Amniotic stem cell (primary cell): ENCODE results near the gene PRKN.

Experiments
- DNase-seq: peaks from one replicate; lab custom pipeline; 2025; lab: John Stamatoyannopoulos, UW

PRKN gene

DNA sequence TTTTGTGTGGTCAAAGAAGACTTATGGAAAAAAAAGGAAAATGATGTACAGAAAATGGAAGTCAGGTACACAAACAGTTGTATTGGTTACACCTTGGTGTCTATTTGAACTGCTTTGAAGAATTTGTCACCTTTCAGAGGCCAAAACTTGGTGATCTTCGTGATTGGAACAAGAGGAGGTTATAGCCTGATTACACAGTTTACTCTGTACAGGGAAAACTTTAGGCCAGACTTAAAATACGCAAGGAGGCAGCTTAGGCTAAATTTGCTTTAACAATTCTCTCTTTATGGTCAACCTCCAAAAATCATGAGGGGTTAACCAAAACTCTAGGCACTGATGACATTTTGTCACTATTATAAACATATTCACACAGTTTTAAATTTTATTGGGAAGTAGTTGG lies 353.7 kb downstream of the PRKN start:
- DNase-seq, result no peak

DNA sequence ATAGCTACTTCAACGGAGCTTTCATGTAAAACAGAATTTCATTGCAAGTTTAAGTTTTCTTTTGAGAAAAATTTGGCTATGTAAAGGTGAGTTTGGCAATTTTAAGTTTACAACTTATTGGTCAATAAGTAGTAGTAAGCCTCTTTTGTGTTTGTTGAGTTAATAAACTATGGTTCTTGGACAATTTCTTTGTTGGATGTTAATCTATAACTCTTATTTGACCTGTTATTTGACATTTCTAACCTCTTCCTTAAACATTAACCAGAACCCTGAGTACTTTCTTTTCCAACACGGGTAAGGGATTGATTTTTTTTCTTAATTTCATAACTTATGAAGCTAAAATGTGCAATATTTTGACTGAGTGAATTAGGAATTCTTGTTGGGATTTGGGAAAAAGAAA lies 354.4 kb downstream of the PRKN start:
- no peak for DNase-seq

DNA sequence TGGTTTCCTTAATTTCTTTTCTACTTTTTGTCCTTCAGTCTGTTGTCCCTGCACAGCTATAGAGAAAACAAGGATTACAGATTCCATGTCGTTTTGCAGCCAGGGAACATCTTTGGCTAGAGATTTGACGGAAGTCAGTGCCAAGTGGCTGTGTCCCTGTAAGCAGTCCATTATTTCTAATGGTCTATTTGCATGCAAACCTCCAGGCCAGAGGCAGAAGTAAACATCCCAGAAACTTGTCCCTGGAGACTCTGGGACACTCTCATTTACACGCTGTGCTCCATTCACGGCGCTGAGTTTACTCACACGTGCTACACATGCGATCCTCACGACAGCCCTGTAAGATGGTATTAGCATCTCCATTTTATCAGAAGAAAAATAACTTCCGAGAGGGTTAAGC lies 355.5 kb downstream of the PRKN start:
- no peak for DNase-seq

DNA sequence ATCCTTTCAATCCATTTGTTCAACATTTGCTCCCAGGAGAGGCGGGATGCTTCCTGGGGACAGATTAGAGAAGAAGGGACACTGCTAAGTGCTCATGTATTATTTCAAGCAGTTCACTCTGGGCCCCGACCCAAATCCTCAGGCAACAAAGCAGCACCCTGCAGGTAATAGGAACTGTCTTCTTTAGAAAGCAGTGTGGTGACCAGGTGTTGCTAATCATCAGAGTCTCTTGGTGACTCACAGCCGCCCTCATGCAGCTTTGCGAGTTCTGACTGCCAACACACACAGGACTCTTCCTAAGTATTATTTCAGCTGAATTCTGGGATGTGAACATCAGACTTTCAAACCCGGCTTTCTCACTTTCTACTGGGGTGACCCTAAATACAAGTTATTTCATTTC lies 356.4 kb downstream of the PRKN start:
- DNase-seq, result no peak

DNA sequence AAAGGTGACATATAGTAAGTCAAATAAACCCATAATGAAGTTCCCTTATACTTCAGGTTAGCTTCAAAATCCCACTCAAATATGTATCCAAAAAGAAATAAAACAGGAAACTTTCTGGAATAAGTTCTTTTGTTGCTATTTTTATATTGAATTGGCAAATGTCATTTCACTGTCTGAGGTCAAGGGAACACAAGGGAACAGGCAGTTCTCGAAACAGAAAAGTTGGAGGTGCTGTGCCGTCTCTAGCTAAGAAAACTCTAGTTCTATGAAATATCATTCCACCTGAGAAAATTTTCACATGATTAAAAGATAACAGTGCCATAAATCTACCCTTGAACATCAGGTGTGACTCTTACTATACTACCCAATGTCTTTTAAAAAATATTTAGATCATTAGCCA lies 358.5 kb downstream of the PRKN start:
- DNase-seq, result no peak

DNA sequence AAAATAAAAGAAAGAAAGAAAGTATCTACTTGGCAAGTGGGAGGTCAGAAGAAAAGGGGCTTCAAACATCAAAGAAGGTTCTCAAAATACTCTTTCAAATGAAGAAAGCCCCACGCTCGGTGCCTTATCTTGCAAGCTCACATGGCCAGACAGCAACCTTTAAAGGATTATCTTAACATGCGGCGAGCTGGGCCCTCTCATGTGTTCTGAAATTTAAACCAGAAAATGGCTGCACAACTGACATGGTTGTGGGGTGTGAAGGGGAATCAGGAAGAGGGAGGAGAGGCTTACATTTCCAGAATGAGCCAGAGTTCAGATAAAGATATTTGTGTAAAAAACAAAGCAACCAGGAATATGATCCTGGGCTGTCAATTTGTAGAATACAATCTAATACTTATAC lies 363.1 kb downstream of the PRKN start:
- DNase-seq, result no peak

DNA sequence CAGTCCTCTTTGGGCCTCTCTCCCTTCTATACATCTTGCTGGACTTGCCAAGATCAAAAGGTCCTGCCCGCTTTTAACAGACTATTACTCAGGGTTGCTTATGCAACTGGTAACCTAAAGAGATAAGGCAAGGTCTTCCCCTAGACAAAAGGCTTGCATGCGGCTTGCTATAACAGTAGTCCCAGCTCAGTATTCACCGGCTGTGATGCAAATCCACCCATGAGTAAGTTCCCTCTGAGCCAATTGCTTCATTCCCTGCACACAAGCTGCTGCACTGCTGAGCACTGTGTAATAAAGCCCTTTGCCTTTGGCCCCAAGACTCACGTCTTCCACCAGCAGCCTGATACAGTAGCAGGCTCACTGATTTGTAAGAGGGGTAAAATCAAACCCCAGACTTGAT lies 363.8 kb downstream of the PRKN start:
- DNase-seq, result no peak

DNA sequence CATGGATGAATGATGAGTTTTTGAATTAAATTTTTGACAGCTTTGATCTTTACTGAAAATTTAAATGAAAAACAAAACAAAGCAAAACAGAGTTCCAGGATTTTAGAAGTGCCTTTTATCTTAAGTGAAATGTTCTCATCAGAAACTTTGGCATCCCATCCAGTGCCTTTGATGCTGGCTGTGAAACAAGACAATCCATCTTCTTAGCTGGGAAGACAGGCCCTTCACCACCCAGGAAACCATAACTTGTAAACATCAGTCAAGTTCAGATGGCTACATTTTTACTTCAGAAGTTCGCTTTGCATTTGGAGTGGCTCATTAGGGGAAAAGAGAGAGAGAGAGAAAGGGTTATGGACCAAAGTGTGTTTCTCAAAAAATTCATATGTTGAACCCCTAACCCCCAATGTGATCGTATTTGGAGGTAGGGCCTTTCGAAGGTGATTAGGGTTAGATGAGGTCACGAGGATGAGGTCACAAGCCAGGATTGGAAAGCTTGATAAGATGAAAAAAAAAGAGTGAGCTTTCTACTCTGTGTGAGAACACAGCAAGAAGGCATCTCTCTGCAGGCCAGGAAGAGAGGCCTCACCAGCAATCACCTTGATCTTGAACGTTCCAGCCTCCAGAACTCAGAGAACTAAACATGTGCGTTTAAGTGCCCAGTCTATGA lies 366.5 kb downstream of the PRKN start:
- no peak for DNase-seq

DNA sequence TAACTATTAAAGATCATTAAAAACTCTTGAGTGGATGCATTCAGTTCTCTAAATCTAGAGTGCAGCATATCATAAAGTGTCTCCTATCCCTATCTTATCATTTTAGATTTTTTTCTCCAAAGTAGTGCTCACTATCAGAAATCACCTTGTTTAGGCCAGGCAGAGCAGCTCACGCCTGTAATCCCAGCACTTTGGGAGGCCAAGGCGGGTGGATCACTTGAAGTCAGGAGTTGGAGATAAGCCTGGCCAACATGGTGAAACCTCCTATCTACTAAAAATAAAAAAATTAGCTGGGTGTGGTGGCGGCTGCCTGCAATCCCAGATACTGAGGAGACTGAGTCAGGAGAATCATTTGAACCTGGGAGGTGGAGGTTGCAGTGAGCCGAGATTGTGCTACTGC lies 368.9 kb downstream of the PRKN start:
- DNase-seq, result no peak

DNA sequence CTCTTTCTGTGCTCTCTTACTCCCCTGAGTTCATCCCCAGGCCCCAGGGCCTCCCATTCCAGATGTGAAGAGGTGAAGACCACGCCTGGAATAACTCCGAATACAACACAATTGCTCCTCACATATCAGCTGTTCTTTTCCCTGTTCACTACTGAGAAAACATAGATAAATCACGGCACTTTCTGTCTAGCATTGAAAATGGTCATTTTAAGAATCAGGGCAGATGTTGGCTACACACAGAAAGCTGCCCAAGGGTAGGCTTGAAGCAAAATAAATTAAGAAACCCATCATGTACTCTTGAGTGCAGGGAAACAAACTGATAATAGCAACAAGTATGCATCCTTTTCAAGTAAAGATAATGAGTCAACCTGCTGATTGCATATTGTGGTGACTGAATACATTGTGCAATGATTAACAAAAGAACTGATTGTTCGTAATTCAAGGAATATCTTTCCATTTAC lies 382.5 kb downstream of the PRKN start:
- no peak for DNase-seq

DNA sequence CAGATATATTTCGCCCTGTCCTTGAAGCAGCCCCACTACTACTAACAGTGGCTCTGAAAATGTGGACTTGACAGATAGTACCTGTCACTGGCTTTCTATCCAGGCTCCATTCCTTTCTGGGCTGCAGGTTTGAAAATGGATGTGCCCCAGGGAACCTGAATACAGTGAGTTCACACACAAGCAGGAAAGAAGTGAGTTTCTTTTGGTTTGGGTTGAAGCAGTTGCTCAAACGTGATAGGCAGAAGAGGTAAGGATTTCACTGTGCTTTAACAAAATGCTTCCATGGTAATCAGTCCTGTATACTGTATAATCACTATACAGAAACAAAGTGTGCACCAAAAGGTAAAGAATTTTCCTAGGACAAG lies 382.9 kb downstream of the PRKN start:
- DNase-seq, result no peak

DNA sequence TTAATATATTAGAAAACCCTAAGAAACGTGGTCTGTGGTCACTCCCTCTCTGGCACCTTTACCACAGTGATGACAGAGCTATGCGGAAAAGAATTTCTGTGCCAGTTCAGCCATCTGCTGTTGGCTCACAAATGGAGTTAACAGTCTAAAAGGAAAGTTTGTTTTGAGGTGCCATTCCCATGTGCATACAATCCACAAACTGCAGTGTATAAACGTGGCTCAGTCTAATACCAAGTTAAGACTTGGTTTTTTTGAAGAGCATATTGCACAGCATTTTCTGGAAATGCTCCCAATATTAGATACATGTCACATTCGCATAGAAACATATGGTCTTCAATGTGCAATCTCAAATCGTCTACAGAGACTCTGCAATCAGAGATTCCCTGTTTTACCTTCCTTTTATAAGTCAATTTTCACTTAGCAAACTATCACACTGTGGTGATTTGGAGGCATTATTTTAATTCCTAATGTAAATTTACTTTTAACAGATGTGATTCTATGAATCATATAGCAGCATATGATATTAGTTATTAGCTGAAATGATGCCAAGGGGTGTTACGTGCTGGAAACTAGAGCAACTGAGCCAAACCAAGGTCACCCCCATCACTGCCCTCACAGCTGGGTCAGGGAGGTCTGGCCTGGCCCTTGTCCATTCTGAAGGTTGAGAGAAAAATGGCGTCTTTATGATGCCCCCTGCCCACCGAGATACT lies 383.5 kb downstream of the PRKN start:
- no peak for DNase-seq

DNA sequence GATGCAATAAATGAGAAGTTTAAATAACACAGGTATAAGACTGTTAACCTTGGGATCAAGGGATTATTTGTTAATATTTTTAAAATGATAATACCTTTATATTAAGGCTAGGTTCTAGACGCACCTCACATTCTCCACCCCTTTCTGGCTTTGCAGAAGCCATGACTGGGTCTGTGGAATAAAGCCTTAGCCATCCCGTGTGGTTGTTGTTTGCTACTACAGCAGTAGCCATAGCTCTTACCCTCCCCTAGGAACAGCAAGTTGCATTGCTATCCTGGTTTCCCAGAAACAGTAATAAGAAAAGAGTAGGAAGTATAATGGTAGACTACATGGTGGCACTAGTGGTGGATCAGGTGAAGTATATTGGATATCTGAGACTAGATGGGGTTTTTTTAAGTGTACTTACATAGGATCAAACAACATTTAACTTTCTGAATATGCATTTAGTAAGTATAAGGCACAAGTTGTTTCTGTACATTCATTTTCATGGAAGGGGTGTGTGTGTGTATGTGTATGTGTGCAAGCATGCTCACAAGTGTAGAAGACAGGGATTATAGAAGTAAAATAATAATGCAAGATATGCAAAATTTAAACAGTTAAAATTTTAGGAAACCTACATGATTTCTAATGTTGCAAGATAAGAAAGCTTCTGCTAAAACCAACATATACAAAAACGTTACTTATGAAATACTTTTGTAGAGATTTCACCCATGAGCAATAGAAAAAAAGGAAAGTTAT lies 384.2 kb downstream of the PRKN start:
- DNase-seq, result no peak

DNA sequence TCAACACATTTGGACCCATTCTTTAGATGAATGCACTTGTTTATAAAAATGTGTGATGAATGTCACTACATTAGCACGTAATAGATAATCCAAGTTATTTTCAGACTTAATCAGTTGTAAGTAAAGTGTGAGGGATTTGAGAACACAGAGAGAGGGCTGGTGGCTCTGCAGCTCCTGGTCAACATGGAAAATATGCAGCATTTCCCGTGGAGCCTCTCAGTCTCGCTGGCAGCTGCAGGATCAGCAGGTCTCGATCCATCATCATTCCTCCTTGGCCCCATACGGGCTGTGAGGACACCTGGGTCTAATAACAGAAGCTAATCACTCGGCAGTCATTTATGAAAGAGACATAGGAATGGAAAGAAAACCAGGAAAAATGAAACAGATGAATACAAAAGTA lies 390.2 kb downstream of the PRKN start:
- DNase-seq, result no peak

DNA sequence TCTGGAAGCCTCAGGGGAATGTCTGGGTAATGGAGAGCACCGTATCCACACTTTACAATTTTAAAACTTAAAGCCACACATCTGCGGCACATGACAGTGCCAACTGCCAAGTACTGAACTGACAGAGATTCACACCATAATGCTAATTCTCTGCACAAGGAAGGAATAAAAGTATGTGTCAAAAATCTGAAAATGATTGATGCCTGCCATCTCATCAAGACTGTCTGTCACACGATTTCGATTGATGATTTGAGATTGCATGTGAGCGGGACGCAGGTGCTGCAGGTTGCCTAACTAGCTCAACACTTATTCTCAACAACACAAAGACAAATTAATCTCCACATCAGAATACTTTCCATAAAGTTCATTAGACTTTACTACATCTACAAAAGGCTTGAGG lies 391.2 kb downstream of the PRKN start:
- DNase-seq, result no peak

DNA sequence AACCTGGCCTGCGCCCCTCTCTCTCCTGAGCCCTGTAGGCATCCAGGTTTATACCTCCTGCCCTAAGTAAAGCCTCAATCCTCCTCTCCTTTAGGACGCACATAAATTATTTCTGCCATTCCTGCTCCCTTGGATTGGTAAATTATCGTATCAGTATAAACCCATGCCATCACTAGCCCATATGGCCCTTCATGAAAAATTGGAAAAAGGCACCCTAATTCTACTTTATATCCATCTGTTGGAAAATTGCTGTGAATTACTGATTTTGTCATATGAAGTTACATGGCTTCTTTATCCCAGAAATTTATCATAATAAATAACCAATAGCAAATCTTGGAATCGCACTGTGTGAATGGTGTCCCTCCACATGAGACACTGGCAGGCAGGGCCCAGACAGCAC lies 395.2 kb downstream of the PRKN start:
- no peak for DNase-seq

DNA sequence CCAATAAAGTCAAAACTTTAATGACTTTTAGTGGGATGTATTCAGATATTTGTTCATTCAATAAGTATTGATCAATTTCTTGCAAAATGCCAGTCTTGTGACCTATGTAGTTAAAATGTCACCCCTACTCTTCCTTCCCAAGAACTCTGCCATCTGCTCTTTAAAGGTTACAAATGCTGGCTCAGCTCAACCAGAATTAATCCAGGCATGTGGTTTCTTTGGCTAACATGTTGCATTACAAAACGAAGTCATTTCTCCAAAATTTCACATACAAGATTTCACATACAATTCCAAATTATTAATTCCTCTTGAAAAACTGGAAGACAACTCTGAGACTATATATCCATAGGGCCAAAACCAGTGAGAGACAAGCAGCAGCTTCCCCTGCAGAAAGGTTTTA lies 395.7 kb downstream of the PRKN start:
- DNase-seq, result no peak

DNA sequence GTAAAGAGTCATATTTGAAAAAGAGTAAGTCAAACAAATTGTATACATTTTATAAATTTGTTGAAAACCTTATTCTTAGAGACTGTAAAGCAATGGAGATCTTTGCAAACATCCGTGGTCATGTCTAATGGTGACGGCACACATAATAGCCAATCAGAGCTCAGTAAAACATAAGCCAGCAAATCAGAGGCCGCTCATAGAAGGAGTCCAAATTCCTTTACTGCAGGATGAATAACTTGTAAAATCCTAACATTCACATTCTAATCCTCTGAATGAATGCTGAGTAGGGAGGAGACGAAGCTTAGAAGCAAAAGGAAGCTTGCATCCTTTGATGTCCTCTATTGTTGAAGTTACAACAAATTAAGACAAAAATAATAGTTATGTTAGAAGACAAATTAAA lies 401.7 kb downstream of the PRKN start:
- DNase-seq, result no peak

DNA sequence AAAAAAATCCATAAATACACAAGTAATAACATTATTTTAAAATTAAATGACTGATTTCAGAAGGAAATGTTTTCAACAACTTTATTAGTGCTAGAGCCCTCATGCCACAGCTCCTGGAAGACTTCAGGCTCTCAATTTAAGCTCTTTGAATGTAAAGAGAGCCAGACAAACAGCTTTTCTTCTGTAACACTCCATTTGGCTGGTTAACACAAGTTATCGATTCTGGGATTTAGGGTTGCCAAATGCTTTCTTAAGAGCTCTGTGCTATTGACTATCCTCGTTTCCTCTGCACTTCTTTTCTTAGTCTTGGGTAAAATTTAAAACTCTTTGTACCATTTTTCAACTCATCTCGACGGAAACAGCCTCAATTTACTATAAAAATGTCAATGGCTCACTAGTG lies 402.5 kb downstream of the PRKN start:
- DNase-seq, result no peak

DNA sequence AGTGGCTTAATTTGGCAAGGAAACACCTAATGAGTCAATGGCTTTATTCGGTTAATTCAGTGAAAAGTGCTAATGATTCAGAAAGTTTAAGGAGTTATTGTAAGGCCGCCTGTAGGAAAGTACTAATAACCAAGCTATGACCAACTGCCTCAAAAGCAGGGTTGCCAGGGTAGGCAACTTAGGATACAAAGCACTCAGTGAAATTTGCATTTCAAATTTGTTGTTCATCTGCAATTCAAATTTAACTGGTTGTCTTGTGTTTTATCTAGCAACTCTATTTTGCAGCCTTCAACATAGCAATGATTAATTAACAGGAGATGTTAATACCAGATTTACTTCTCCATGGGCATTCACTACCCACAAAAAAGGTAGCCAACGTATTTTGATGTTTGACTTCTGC lies 412.3 kb downstream of the PRKN start:
- DNase-seq, result no peak

DNA sequence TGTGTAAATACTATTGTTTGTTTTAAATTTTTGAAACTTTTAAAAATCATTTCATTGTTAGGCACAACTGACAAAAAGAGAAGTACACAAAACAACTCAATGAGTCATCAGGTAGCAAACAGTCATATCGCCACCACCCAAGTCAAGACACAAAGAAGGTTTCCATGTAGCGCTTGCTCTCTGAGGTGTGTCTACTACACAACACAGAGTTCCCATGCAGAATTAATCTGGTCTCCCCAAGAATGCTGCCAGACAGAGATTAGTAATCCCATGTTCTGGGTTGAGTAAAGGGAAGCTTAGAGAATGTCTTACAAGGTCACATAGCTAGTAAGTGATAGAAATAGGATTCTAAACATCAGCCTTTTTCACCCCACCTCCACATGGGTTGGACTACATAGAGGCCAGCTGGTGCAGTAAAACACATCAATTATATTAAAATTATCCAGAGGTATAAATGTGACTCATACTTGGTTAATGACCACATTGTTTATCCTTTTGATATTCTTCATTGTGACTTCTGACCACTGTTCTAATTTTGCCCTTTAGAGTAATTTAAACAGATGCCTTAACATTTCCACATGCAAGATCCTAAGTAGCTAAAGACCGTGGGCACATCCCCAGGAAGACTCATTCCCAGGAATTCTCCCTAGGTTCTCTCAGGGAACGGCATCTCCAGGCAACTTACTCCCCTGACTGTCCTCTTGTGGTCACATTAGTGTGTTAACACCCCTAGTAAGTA lies 413.5 kb downstream of the PRKN start:
- DNase-seq, result no peak

DNA sequence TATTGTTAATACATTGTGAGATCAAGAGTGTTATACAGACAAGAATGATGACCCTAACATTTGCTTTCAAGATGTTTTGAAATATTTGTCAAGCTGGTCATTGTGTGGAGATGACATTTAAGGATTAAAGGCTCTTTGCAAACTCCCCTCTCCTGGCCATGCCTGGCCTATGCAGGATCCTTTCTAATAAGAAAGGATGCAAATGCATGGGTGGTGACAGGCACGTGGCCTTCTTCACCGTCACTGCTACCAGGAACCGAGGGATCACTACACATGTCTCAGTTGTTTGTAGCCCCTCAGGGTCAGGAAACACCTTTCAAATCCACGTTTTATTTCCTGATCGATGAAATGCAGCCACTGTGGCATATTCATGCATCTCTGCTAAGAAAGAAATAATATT lies 419.7 kb downstream of the PRKN start:
- DNase-seq, result no peak

DNA sequence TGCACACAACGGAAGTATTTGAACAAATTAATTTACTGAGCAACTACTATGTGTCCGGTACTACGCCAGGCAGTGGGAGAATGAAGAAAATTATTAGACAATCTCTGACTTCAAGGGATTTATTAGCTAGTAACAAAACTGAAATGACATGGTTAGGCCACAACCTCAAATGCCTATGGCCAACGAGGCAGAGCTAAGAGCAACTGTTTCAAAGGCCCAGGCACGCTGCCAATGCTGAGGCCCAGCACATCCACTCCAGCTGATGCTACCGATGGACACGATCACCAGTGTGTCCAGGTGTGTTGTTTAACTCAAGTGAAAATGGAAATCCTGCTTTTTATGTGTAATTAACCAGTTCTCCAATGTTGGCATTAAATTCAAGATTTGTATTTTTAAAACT lies 420.9 kb downstream of the PRKN start:
- DNase-seq, result no peak
